Ureter (tissue), 1 donor: Measurements from ENCODE around the gene HADHB. TPM values are rescaled to one million over a fixed set of nuclear protein-coding genes. Genes with fewer than 3 reads are reported as not detected.
"Not testable (repeated sequence)": the region's sequence is repeated elsewhere in the genome, so short reads cannot be mapped to it uniquely, and the experiment has no call there.

Source experiments
- DNase-seq: peaks from one replicate; pipeline ENCODE4 v3.0.0-alpha.2; 2020; ENCODE audit warnings: low spot score
- total RNA-seq: library from RNA; stranded (reverse); gene quantifications from one replicate; pipeline ENCODE4 v1.2.4, GENCODE V29; 2023
- donor health status: DM: yes; HTN: yes; CAD: no.

The HADHB gene
- total RNA-seq, 1 donor from 2014 or later = 151 TPM

DNA sequence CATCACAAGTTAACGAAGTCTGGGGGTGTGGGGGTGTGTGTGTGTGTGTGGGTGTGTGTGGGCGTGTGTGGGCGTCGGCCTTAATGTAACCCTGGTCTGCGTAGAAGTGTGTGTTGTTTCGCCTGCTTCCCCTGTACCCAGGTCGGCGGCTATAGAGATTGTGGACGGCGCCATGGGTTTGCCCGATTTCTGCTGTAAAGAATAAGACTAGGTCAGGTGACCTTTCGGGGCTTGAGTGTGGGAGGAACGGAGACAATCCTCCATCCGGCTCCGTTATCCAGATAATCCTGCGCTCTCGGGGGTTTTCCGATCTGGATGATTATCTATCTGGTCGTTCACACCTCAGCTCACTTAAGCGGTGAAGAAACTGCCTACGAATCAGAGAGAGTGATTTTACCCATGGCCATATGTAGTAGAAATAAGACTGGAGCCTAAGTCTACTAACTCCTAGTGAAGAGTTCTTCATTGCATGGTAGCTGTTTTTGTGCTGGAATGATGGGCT, 543 bp downstream of the HADHB start:
- no peak for DNase-seq

DNA sequence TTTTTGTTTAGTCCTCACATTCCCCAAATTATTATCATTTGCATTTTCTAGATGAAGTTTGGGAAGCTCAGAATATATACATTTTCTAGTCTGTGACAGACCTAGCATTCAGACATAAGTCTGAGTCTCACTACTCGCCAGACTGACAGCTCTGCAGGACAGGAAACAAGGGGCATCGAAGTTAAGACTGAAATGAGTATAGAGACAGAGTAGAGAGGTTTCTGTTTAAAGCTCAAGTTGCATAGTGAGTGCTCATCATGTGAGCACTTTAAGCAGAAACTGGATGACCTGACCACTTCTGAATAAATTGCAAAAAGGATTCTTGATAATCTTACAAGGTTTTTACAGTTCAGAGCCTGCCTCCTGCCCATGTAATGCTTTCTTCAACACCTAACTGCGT, 1.1 kb downstream of the HADHB start:
- no peak for DNase-seq

DNA sequence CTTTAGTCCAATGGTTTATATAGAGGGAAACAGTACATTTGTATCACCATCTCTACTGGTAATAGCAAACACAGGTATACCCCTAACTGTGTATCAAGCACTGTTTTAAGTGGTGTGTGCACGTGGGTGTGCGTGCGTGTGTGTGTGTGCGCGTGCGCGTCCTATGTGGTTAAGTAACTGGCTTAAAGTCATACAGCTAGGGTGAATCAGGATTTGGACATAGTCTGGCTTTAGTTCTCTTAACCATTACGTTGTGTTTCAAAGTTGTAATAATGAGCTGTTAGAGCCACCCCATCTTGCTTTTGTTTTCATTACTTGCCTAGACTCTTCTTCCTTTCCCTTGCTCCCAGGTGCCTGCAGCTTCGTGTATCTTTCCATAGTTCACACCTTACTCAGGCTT, 2.1 kb downstream of the HADHB start:
- DNase-seq = no peak

DNA sequence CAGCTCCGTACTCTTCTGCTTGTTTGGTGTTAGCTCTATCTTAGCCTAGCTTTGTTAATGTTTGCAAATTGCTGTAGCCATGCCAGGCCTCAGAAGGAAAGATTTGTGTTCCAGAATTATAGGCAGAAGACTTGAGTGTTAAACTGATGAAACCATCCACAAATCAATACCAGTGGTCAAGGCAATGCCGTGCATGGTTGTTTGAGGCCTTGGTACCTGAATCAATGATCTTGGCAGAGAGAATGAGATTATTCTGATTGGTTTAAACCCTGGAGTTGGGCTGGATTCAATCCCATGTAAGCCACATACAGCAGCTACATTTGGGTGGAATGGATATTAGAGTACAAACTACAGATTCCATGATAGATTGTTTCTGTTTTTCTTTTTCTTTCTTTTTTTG, 4.9 kb downstream of the HADHB start:
- no peak for DNase-seq

DNA sequence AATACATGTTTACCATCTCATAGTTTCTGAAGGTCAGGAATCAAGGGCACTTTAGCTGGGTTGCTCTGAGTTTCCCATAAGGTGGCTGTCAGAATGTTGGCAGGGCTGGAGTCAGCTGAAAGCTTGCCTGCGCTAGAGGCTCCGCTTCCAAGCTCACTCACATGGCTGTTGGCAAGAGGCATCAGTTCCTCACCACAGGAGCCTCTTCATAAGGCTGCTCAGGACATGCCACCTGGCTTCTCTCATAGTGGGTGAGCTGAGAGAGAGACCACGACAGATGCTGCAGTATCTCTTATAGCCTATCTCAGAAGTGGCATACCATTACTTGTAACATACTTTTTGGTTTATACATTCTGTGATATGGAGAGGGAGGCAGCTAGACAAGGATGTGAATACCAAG, 7.2 kb downstream of the HADHB start:
- no peak for DNase-seq

DNA sequence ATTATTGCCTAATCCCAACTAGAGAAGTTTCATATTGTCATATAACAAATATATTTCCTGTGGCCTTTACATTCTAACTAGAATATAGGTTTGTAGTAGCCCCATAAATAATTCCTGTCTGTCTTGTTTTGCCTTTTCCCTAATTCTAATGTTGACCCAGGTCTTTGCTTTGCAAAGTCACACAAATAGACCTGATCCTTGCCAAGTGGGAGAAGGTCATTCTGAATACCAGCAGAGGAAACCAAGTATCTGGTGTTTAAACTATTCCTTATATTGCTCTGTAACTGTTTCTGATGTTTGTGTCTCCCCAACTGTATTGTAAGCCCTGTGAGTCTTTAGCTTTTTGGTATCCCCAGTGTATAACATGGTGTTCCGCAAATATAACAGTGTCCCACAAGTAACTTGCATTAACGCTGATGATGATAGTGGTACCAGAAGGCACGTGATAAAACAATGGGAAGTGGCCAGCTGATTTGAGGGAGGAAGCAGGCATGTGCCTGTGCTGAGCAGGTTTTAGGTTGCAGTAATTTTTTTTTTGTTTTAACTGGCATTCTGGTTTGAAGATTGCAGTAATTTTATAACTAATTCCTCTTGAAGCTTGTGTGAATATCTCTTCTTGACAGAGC, 11.1 kb downstream of the HADHB start:
- no peak for DNase-seq

DNA sequence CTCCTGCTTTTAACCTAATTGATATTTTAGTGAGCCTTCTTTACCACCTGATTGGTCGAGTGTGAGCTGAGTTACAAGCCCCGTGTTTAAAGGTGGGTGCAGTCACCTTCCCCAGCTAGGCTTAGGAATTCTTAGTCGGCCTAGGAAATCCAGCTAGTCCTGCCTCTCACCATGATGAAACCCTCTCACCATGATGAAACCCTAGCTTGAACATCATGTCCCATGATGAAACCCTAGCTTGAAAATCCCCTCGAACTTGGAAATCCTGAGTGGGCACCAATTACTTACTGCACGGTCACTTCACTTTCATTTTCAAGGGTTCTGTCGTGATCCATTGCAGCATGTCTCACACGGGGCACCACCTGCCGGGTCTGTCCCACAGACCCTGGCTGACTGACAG, 14.1 kb downstream of the HADHB start:
- DNase-seq = not testable (repeated sequence)

DNA sequence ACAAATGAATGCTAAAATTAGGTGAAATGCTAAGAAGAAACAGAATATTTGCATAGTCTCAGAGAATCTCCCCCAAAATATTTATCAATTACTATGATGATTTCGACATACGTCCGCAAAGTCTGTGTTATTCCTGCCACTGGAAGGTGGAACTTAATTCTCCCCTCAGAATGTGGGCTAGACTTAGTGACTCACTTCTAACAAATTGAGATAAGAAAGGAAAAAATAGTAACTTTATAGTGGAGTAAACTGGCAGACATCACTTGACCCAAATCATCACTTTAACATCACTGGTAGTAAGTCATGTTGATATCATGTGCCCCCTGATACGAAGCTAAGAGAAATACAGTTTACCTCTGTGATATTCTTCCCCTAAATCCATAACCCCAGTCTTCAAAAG, 23.5 kb downstream of the HADHB start:
- DNase-seq = no peak

DNA sequence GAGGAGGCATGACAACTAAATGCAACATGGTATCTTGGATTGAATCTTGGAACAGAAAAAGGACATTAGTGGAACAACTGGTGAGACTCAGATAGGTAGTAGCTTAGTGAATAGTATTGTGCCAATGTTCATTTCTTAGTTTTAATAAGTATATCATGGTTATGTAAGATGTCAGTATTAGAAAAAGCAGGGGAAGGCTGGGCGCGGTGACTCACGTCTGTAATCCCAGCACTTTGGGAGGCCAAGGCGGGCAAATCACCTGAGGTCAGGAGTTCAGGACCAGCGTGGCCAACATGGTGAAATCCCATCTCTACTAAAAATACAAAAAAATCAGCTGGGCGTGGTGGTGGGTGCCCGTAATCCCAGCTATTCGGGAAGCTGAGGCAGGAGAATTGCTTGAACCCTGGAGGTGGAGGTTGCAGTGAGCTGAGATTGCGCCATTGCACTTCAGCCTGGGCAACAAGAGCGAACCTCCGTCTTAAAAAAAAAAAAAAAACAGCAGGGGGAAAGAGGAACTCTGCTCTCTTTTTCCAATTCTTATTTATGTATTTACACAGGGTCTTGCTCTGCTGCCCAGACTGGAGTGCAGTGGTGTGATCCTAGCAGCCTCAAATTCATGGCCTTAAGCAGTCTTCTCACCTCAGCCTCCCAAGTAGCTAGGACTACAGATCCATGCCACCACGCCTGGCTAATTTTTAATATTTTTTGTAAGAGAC, 24.1 kb downstream of the HADHB start:
- not testable (repeated sequence) for DNase-seq

DNA sequence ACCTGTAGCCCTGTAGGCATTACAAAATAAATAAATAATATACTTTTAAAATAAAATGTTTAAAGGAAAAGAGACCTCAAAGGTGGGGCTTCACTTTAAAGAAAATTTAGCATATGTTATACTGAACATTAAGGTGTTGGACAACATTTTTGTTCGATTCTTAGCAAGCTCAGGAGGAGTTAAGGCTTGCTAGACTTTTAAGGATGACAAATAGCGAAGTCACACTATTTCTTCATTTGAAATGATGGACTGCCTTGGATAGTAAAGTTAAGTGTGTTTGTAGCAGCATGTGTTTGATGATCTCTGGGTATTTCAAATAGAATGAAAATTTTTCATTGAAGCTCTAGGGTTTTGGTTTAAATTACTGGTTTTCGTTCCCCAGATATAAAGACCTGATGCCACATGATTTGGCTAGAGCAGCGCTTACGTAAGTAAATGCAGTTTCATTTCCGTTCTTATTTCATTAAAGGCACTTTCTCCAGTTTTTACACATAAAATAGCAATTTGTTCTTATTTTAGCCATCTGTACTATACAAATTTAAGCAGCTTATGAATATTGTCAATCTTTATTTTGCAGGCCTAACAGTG, 24.9 kb downstream of the HADHB start:
- DNase-seq = no peak

DNA sequence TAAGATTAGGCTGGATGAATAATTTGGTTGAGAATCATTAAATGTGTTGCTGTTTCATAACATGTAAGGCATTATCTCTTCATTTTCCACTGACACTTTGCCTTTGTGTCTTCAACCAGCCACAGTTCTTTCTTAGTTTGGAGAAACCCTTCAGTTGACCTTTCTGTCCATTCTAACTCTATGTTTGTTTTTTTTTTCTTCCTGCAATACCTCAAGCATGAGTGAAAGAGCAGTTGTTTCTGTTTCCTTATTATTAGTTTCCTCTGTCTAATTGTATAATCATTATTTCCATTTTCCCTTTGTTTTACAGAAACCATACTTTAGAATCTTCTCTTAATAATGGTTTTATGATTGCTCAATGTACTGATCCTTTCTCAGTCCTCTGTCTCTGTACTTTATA, 25.6 kb downstream of the HADHB start:
- no peak for DNase-seq

DNA sequence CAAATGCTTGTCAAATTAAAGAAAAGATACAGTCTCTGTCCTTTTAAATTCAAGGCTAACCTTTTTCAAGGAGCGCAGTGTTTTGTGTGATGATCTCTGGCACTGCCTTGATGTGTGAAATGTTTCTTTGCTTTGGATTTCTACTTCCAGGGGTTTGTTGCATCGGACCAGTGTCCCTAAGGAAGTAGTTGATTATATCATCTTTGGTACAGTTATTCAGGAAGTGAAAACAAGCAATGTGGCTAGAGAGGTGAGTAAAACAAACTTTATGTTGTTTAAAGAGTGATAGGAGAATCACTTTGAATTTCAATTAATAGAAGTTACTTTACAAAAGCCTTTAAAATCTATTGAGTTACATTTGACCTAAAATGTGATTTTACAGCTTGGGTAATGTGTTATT, 28.8 kb downstream of the HADHB start:
- no peak for DNase-seq

DNA sequence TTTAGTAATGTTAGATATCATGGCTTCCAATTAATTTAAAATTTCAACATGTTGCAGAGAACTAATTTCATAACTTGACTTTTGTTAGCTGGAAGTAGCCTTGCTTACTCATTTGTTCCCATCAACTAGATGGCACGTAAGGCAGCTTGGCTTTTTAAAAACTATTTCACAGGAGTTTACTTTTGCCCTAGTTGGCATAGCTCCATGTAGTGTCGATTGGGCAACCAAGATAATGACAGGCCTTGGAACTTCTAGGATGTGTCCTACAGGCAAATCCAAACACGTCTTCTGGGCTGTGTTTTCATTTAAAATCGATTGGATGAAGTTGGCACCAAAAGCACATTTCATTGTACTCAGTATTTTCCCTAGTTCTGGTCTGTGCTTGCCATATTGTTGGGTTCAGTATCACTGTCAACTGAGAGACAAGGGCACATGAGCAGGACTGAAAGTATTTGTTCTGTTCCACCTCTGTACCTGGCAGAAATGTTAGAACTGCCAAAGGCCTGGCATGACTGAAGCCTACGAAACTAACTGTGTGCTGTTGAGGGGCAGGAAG, 29.4 kb downstream of the HADHB start:
- DNase-seq = peak; percentile 82

DNA sequence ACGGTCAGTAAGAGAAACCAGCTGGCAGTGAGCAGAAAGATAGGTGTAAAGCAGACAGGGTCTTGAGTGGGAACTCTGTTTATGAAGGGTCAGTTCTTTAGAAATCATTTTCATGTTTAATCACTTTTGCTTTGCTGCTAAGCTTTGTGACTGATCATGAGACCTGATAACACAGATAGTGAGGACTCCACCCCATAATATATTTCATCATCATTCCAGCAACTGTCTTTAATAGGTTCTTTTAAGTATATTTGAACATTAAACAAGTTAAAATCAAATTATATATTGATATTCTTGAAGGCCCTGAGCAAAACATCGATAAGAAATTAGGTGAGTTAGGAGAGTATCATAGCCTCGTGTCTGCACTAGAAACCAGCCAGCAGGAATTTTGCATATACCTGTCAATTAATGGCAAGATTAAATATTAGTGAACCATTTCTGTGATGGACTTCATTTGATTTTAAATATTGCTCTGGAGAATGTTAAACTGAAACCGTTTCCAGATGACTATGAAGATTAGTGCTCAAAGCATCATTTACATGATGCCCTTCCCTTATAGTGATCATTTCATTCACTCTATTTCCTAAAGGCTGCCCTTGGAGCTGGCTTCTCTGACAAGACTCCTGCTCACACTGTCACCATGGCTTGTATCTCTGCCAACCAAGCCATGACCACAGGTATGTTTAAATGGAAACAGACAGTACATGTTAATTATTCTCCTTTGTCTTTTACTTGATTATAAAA, 31.9 kb downstream of the HADHB start:
- no peak for DNase-seq

DNA sequence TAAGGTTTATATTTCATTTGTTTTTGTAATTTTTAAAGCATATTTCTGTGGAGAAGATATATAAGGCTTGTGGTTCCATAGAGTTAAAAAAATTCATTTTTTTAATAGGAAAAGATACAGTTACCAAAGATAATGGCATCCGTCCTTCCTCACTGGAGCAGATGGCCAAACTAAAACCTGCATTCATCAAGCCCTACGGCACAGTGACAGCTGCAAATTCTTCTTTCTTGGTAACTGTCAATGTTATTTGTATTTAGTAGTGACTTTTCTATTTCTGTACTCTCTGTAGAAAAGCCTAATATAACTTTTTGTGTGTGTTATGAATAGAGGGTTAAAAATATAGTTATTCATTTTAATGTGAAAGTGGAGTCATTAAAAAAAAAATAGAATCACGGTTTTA, 35.1 kb downstream of the HADHB start:
- DNase-seq = no peak

DNA sequence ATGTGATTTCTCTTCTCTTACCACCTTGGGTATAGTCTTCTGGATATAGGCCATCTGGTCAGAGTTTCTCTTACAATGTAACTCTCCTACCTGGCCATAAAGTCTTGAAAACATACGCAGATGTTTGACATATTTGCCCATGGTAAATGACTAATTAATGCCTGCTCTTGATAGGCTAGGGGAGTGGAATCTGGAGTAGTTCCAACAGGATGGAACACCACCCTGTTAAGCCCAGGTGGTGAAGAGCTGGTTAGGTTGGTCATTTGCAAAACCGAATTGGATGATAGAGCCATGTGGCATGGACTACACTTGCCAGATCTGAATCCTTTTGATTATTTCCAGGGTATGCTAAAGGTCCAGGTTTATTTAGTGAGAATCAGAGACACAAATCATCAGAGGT, 36.5 kb downstream of the HADHB start:
- DNase-seq = no peak

DNA sequence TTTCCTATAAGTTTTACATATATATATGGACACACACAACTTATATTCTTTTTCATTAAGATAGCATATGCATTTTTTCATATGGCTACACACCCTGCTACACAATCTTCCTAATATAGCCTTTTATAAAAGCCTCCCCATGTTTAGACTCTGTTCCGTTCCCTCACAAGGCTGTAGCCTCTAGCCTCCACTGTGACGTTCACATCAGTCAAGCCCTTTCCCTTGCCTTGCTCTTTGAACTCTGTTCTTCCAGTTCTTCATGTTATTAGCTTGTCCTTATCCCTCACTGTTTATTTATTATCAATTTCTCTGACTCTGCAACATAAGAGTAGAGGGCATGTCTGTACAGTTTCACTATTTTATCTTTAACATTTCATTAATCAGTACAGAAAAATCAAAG, 38.9 kb downstream of the HADHB start:
- DNase-seq = no peak

DNA sequence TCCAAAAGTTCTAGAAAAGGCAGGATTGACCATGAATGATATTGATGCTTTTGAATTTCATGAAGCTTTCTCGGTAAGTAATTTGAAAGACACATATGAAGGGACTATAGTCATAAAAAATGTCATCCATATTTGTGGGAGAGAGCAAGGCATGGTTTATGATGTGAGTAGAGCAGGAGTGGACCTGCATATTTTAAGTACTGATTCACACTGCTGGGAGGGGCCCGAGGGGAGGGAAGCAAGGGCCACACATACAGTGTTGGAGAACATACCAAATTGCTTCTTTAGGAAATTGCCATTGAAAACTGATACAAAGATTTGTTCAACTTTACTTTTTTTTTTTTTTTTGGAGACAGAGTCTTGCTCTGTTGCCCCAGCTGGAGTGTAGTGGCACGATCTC, 39.4 kb downstream of the HADHB start:
- no peak for DNase-seq

DNA sequence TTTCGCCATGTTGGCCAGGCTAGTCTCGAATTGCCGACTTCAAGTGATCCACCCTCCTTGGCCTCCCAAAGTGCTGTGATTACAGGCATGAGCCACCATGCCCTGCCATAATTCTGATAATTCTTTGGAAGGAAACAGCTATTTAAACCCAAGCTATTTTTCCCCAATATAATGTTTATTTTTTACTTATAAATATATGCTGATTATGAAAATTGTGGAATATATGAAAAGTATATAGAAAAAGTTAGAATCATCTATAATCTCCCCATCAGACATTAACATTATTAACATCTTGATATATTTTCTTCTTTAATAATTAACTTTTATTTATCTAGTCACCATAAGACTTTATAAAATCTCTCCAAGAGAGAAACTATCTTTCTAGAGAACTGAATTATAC, 41.2 kb downstream of the HADHB start:
- DNase-seq = no peak

DNA sequence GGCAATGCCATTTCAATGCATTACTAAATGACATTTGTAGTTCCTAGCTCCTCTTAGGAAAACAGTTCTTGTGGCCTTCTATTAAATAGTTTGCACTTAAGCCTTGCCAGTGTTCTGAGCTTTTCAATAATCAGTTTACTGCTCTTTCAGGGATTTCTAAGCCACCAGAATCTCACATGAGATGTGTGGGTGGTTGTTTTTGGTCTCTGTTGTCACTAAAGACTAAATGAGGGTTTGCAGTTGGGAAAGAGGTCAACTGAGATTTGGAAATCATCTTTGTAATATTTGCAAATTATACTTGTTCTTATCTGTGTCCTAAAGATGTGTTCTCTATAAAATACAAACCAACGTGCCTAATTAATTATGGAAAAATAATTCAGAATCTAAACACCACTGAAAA, 45.3 kb downstream of the HADHB start:
- no peak for DNase-seq

DNA sequence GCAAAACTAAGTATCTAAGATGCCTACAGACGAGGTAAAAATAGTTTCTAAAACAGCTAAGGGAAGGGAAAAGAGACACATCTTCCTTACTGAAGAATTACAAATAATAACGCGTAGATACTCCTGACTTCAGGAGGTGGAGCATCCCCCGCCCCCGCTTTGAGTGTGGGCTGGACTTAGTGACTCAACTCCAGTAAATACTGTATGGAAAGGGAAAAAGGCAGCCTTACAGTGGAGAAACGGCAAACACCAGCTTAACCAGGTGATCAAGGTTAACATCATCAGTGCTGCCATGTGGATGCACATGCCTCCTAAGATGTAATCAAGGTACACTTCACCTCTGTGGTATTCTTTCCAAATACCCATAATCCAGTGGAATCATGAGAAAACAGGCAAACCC, 47.9 kb downstream of the HADHB start:
- DNase-seq = no peak

DNA sequence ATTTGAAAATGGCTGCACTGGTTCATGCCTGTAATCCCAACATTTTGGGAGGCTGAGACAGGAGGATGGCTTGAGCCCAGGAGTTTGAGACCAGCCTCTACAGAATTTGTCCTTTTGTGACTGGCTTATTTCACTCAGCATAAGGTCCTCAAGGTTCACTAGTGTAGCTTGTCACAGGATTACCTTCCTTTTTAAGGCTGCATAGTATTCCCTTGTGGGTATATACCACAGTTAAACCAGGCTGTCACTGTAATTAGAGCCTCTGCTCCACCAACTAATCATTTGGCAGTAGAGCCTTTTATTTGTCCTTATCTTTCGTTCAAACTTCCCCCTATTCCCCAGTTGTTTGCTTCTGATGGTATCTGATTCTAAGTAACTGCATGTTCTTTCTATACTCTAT, 50.8 kb downstream of the HADHB start:
- DNase-seq = no peak
